ENCODE results near the gene EFCAB6.

- TF ChIP-seq, protein P1, sequence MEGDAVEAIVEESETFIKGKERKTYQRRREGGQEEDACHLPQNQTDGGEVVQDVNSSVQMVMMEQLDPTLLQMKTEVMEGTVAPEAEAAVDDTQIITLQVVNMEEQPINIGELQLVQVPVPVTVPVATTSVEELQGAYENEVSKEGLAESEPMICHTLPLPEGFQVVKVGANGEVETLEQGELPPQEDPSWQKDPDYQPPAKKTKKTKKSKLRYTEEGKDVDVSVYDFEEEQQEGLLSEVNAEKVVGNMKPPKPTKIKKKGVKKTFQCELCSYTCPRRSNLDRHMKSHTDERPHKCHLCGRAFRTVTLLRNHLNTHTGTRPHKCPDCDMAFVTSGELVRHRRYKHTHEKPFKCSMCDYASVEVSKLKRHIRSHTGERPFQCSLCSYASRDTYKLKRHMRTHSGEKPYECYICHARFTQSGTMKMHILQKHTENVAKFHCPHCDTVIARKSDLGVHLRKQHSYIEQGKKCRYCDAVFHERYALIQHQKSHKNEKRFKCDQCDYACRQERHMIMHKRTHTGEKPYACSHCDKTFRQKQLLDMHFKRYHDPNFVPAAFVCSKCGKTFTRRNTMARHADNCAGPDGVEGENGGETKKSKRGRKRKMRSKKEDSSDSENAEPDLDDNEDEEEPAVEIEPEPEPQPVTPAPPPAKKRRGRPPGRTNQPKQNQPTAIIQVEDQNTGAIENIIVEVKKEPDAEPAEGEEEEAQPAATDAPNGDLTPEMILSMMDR (IDR thresholded peaks at IDR 0.05; ENCODE audit: low read depth, low read length, poor library complexity, severe bottlenecking) = no peak
- no peak for TF ChIP-seq EZH2phosphoT487 (IDR thresholded peaks at IDR 0.05; ENCODE audit: borderline replicate concordance, low read length)
These were observed 211.8 kb downstream of the EFCAB6 start for GRCh38 chr22:43600265-43600664.

Measured in DOHH2 (cell line).